ENCODE data around the gene NDUFS6. TPM values are rescaled to one million over a fixed set of nuclear protein-coding genes. Genes with fewer than 3 reads are reported as not detected.

The NDUFS6 gene
- total and polyA plus RNA-seq, 4 donors: 18.0 to 67.9 (median 39.6) TPM

DNA sequence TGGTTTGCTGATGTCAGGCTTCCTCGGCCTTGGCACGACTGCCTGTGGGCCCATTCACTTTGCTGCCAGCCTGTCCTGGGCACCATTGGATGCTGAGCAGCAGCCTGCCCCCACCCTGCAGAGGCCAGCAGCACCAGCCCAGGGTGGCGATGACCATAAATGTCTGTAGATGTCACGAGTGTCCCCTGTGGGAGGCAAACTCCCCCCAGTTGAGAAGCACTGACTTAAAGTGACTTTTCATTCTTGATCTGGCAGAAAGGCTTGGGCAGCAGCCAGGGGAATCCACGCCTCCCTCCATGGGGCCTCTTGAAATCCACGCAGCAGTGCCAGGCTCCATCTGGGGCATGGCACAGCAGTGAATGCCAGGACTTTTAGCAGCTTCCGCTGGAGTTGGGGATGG, 59.7 kb downstream of the NDUFS6 start:
- Histone ChIP-seq H3K27me3 (ENCODE audit: control insufficient read depth in 3 of 3, insufficient read depth in 3 of 3, low read length in 2 of 3) (peaks cover 0 to 55% (median 8%) of the 10 kb centered on the region in 3 donors), H3K4me1 (ENCODE audit: control insufficient read depth in 5 of 5, insufficient read depth in 5 of 5, low read length in 5 of 5) (no peaks in the 10 kb centered on the region), H3K9me3 (ENCODE audit: control insufficient read depth in 4 of 4, insufficient read depth in 3 of 4, low read length in 3 of 4) (peaks cover 0 to 4% (median 0%) of the 10 kb centered on the region in 4 donors), H3K4me3 (no peak overlapping the region), H3K27ac (ENCODE audit: low read depth in 1 of 2, low read length in 1 of 2) (no peak overlapping the region), H3K36me3 (ENCODE audit: control insufficient read depth in 4 of 4, insufficient read depth in 4 of 4, low read length in 4 of 4) (no peaks in the 10 kb centered on the region), H3K9ac (ENCODE audit: insufficient read depth in 1 of 2, low read length in 2 of 2) (no peak overlapping the region)
- DNase-seq (no peak), ATAC-seq (ENCODE audit: insufficient read depth, low FRiP score) (no peak)
- WGBS, 2 donors: 72 to 83% methylated on average over 7 of the region's 7 CpGs
- TF ChIP-seq, protein P1, sequence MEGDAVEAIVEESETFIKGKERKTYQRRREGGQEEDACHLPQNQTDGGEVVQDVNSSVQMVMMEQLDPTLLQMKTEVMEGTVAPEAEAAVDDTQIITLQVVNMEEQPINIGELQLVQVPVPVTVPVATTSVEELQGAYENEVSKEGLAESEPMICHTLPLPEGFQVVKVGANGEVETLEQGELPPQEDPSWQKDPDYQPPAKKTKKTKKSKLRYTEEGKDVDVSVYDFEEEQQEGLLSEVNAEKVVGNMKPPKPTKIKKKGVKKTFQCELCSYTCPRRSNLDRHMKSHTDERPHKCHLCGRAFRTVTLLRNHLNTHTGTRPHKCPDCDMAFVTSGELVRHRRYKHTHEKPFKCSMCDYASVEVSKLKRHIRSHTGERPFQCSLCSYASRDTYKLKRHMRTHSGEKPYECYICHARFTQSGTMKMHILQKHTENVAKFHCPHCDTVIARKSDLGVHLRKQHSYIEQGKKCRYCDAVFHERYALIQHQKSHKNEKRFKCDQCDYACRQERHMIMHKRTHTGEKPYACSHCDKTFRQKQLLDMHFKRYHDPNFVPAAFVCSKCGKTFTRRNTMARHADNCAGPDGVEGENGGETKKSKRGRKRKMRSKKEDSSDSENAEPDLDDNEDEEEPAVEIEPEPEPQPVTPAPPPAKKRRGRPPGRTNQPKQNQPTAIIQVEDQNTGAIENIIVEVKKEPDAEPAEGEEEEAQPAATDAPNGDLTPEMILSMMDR (IDR thresholded peaks at IDR 0.05; ENCODE audit: control extremely low read depth, extremely low read depth): no peak

DNA sequence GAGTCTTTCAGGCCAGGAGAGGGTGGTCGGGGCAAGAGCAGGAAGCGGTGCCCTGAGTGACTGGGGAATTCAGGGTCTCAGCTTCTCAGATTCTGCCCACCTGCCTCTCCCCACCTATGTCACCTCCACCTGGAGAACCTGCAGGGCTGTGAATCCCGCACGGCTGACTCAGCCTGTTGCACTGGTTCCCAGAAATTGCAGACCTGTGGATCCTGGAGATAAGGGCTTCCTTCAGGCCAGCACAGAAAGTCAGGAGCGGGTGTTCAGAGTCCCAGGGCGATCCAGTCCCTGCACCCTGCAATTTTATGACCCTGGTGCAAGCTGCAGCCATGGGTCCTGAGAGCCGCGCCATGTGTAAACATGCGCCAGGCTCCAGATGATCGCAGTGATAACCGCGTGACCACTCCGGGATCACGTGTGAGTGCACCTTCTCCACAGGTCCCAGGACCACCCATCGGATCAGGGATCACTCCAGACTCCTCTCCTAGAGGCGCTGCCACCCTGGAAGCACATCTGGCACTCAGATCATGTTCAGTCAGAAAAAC, 63.8 kb downstream of the NDUFS6 start:
- TF ChIP-seq, protein P1 (IDR thresholded peaks at IDR 0.05; ENCODE audit: control extremely low read depth, extremely low read depth): no peak
- WGBS, 2 donors: 74 to 87% methylated on average over 16 of the region's 16 CpGs
- ATAC-seq (ENCODE audit: insufficient read depth, low FRiP score) (no peak), DNase-seq (no peak)
- Histone ChIP-seq H3K36me3 (ENCODE audit: control insufficient read depth in 4 of 4, insufficient read depth in 4 of 4, low read length in 4 of 4) (no peaks in the 10 kb centered on the region), H3K4me1 (ENCODE audit: control insufficient read depth in 5 of 5, insufficient read depth in 5 of 5, low read length in 5 of 5) (peaks cover 0 to 4% (median 0%) of the 10 kb centered on the region in 5 donors), H3K9me3 (ENCODE audit: control insufficient read depth in 4 of 4, insufficient read depth in 3 of 4, low read length in 3 of 4) (peaks cover 0 to 6% (median 0%) of the 10 kb centered on the region in 4 donors), H3K9ac (ENCODE audit: insufficient read depth in 1 of 2, low read length in 2 of 2) (no peak overlapping the region), H3K4me3 (no peak overlapping the region), H3K27ac (ENCODE audit: low read depth in 1 of 2, low read length in 1 of 2) (no peak overlapping the region), H3K27me3 (ENCODE audit: control insufficient read depth in 3 of 3, insufficient read depth in 3 of 3, low read length in 2 of 3) (peaks cover 0 to 75% (median 35%) of the 10 kb centered on the region in 3 donors)

DNA sequence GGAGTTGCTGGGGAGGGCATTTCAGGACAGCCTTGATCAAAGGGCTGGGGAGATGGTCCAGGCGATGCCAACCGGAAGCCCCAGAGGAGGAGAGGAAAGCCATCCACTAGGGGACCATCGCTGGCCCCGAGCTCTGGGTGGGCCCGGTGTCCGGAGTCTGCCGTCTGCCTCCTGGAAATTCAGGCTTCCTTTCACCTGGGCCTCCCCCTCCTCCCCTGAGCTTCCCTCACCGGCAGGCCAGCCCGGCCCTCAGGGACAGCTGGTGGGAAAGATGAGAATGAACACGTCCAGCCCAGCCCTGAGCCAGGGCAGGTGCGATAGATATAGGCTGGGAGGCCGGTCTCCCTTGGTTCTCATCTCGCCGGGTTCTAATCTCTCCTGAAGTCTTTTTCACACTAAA, 64.3 kb downstream of the NDUFS6 start:
- H3K36me3 ChIP-seq (ENCODE audit: control insufficient read depth in 4 of 4, insufficient read depth in 4 of 4, low read length in 4 of 4): no peaks in the 10 kb centered on the region
- no peak for ATAC-seq (ENCODE audit: insufficient read depth, low FRiP score)

More for the DNA sequence above, 64.3 kb downstream of the NDUFS6 start:
- H3K9me3 ChIP-seq (ENCODE audit: control insufficient read depth in 4 of 4, insufficient read depth in 3 of 4, low read length in 3 of 4): peaks cover 0 to 10% (median 0%) of the 10 kb centered on the region in 4 donors
- no peak overlapping the region for H3K9ac ChIP-seq (ENCODE audit: insufficient read depth in 1 of 2, low read length in 2 of 2)
- TF ChIP-seq, protein P1 (IDR thresholded peaks at IDR 0.05; ENCODE audit: control extremely low read depth, extremely low read depth): no peak
- no peak overlapping the region for H3K4me3 ChIP-seq
- H3K4me1 ChIP-seq (ENCODE audit: control insufficient read depth in 5 of 5, insufficient read depth in 5 of 5, low read length in 5 of 5): peaks cover 0 to 6% (median 0%) of the 10 kb centered on the region in 5 donors
- H3K27ac ChIP-seq (ENCODE audit: low read depth in 1 of 2, low read length in 1 of 2): no peak overlapping the region
- H3K27me3 ChIP-seq (ENCODE audit: control insufficient read depth in 3 of 3, insufficient read depth in 3 of 3, low read length in 2 of 3): peaks cover 0 to 75% (median 40%) of the 10 kb centered on the region in 3 donors
- 67 to 78% methylated on average over 14 of the region's 14 CpGs for WGBS, 2 donors
- no peak for DNase-seq

Other genes starting within 250 kb of the NDUFS6 start
- 10 to 100 TPM; 14.5 to 30.5 TPM for gene MRPL36, start 1.6 kb upstream of the NDUFS6 start, total RNA-seq
- 10 to 100 TPM; 50.4 to 62.8 TPM for gene MRPL36, start 1.6 kb upstream of the NDUFS6 start, polyA plus RNA-seq
- gene IRX4, start 81.5 kb downstream of the NDUFS6 start, total RNA-seq: not detected
- gene IRX4, start 81.5 kb downstream of the NDUFS6 start, polyA plus RNA-seq: under 1 TPM in 1 of 2 donors, not detected in 1; 0.02 TPM